ENCODE results near the gene DRICH1.
"Not testable (repeated sequence)": the region's sequence is repeated elsewhere in the genome, so short reads cannot be mapped to it uniquely, and the experiment has no call there.

- TF ChIP-seq CTCF (conservative IDR thresholded peaks at IDR 0.05; ENCODE audit: low read depth, low read length); EZH2 (IDR thresholded peaks at IDR 0.05; ENCODE audit: low read length, unreplicated experiment); EZH2phosphoT487 (IDR thresholded peaks at IDR 0.05; ENCODE audit: borderline replicate concordance, low read length): not testable (repeated sequence)
Measured at GRCh38 chr22:23646526-23646925, 14.4 kb upstream of the DRICH1 start.

Data from PC-3 (cell line).